Common myeloid progenitor, CD34-positive (primary cell): ENCODE results near the gene UPK3A.

ENCODE experiments used
- CTCF ChIA-PET: fragments of 350-600 bp; sonication (Branson Sonifier 250); formaldehyde crosslinking; loops from one replicate; lab custom pipeline; 2021; ENCODE audit warnings: antibody characterized with exemption; lab: Charles Lee
- POLR2A ChIA-PET: fragments of 350-600 bp; sonication (Branson Sonifier 250); formaldehyde crosslinking; loops from one replicate; lab custom pipeline; 2021; ENCODE audit warnings: antibody characterized with exemption; lab: Charles Lee
- DNase-seq, 3 donors: peaks; one replicate each; pipeline versions ENCODE4 v3.0.0 to v3.0.0-alpha.2; 2013
- H3K27ac ChIP-seq, 2 experiments: 1 replicate in 1 of 2; 2 replicates in 1 of 2; pipeline ENCODE4 v1.7.0; 2013; ENCODE audit warnings: inconsistent platforms in 2 of 2, low read length in 2 of 2, mild to moderate bottlenecking in 2 of 2, low read depth in 1 of 2, moderate library complexity in 1 of 2; ENCODE audit not compliant: severe bottlenecking in 2 of 2, insufficient read depth in 1 of 2, poor library complexity in 1 of 2
- H3K27me3 ChIP-seq, 5 experiments: replicated peaks in 2 of 5; 1 replicate in 3 of 5; 2 replicates in 2 of 5; pipeline versions ENCODE4 v1.6.1 to v1.7.0; 2013; ENCODE audit warnings: low read length in 4 of 5, mild to moderate bottlenecking in 2 of 5, moderate library complexity in 2 of 5, inconsistent platforms in 1 of 5; ENCODE audit not compliant: insufficient read depth in 5 of 5, control insufficient read depth in 4 of 5
- H3K36me3 ChIP-seq, 4 experiments: 1 replicate in 2 of 4; 2 replicates in 2 of 4; pipeline versions ENCODE4 v1.6.1 to v1.7.0; 2013; ENCODE audit warnings: low read length in 3 of 4, control low read depth in 1 of 4, mild to moderate bottlenecking in 1 of 4; ENCODE audit not compliant: control insufficient read depth in 4 of 4, insufficient read depth in 4 of 4
- H3K4me1 ChIP-seq, 4 experiments: 1 replicate in 3 of 4; 2 replicates in 1 of 4; pipeline versions ENCODE4 v1.6.1 to v1.7.1; 2013; ENCODE audit warnings: low read length in 3 of 4, mild to moderate bottlenecking in 3 of 4, control low read depth in 1 of 4, inconsistent platforms in 1 of 4, moderate library complexity in 1 of 4; ENCODE audit not compliant: control insufficient read depth in 4 of 4, insufficient read depth in 4 of 4; ENCODE audit errors: control extremely low read depth in 1 of 4
- H3K4me3 ChIP-seq, 7 experiments: 1 replicate in 4 of 7; 2 replicates in 3 of 7; pipeline versions ENCODE4 v1.5.1 to v1.7.0; 2013; ENCODE audit warnings: mild to moderate bottlenecking in 7 of 7, low read length in 6 of 7, moderate library complexity in 6 of 7, inconsistent platforms in 2 of 7, low read depth in 2 of 7, control low read depth in 1 of 7; ENCODE audit not compliant: insufficient read depth in 4 of 7, control insufficient read depth in 1 of 7; ENCODE audit errors: extremely low read depth in 1 of 7
- H3K9me3 ChIP-seq, 5 experiments: 1 replicate in 4 of 5; 2 replicates in 1 of 5; pipeline versions ENCODE4 v1.6.1 to v1.7.1; 2013; ENCODE audit warnings: low read length in 4 of 5, mild to moderate bottlenecking in 2 of 5, inconsistent platforms in 1 of 5, low read depth in 1 of 5, moderate library complexity in 1 of 5; ENCODE audit not compliant: control insufficient read depth in 4 of 5, insufficient read depth in 2 of 5; ENCODE audit errors: control extremely low read depth in 1 of 5
- WGBS: methylation state at CpG from one replicate; pipeline ENCODE4 v1.1.5; 2013; ENCODE audit not compliant: insufficient coverage; 5-methylcytosine and 5-hydroxymethylcytosine counted together

The UPK3A gene

DNA sequence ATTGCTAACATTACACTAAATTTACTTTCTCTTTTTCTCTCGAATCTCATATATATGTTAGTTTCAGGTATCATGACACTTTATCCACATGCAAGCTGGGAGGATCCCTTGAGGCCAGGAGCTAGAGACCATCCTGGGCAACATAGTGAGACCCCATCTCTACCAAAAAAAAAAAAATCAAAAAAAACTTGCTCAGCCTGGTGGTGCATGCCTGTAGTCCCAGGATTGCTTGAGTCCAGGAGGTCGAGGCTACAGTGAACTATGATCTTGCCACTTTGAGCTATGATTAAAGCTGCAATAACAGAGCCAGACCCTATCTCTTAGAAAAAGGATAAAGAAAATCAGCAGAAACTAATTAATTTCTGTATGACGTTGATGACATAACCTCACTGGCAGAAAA lies 3.7 kb upstream of the UPK3A start:
- POLR2A ChIA-PET: no interaction called here
- CTCF ChIA-PET: interaction anchor here (1.8 kb wide), 1 partner anchor 9 kb away, joined by 5 read pairs; no protein-coding TSS in a partner anchor
- peaks cover 0 to 21% (median 10%) of the 10 kb centered on the region in 5 experiments for H3K27me3 ChIP-seq
- no peaks in the 10 kb centered on the region for H3K9me3 ChIP-seq
- WGBS: 100% methylated on average over 2 of the region's 3 CpGs
- peaks cover 0 to 19% (median 16%) of the 10 kb centered on the region in 4 experiments for H3K4me1 ChIP-seq
- H3K4me3 ChIP-seq: no peak overlapping the region
- DNase-seq: no peak
- H3K27ac ChIP-seq: no peak overlapping the region
- H3K36me3 ChIP-seq: no peaks in the 10 kb centered on the region

DNA sequence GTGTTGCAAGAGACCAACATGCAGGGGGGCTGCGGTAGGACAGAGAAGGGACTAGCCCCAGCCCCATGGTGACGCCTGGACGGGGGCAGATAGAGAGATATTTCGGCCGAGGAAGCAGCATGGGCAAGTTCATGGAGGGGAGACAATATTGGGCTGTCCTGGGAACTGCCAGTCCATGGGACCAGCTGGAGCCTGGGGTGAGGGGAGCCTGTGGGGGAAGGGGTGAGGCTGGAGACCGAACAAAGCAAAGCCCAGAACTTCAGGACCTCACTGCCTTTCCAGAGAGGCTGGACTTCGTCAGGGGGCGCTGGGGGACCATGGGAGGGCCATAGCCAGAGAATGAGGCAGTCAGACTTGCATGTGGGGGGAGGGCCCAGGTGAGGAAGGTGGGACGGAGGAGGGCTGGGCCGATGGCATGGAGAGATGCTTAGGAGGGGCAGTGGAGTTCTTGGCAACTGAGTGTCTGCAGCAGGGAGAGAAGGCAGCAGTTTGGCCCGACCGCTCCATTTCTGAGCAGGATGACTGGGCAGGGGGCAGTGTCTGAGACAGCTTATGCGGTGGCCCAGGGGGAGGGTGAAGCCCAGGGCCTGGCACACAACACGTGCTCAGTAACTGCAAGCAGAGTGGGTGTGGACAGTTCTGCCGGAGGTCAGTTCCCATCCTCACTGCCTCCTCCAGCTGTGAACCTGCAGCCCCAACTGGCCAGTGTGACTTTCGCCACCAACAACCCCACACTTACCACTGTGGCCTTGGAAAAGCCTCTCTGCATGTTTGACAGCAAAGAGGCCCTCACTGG lies 712 bp downstream of the UPK3A start:
- POLR2A ChIA-PET: no interaction called here
- no peak for DNase-seq
- CTCF ChIA-PET: interaction anchor here (1.5 to 1.9 kb wide), 2 partner anchors 15 to 21 kb away, joined by 5 read pairs; no protein-coding TSS in a partner anchor
- peaks cover 0 to 13% (median 10%) of the 10 kb centered on the region in 4 experiments for H3K4me1 ChIP-seq
- peak overlapping the region in 1 of 7 experiments; percentile 57 for H3K4me3 ChIP-seq
- H3K36me3 ChIP-seq: no peaks in the 10 kb centered on the region
- no peaks in the 10 kb centered on the region for H3K9me3 ChIP-seq
- H3K27ac ChIP-seq: no peak overlapping the region
- peaks cover 0 to 21% (median 13%) of the 10 kb centered on the region in 5 experiments for H3K27me3 ChIP-seq
- 75% methylated on average over 14 of the region's 16 CpGs for WGBS

DNA sequence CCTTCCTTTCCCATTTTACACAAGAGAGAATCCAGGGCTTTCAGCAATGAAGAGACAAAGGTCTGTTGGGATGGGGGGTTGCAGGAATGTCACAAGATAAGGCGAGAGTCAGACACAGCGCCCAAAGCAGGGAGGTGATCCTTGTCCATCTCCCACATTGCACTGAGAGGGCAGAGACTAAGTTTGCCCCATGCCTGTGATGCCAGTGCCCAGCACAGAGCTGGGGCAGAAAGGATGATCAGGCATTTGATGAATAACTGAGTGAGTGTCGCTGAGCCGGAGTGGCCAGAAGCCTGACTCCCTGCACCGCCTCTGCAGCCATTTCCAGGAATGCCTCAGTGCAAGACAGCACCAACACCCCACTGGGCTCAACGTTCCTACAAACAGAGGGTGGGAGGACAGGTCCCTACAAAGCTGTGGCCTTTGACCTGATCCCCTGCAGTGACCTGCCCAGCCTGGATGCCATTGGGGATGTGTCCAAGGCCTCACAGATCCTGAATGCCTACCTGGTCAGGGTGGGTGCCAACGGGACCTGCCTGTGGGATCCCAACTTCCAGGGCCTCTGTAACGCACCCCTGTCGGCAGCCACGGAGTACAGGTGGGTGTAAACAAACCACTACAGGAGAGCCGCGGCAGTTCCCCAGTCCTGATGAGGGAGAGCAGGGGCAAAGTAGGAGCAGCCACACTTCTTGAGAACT lies 2.3 kb downstream of the UPK3A start:
- Histone ChIP-seq H3K27me3 (peaks cover 0 to 21% (median 13%) of the 10 kb centered on the region in 5 experiments), H3K27ac (no peak overlapping the region), H3K9me3 (no peaks in the 10 kb centered on the region), H3K4me3 (no peak overlapping the region), H3K36me3 (no peaks in the 10 kb centered on the region), H3K4me1 (peaks cover 0 to 13% (median 10%) of the 10 kb centered on the region in 4 experiments)
- ChIA-PET CTCF (interaction anchor here (0.6 to 1.0 kb wide), 2 partner anchors 21 to 151 kb away, joined by 3 to 4 read pairs; no protein-coding TSS in a partner anchor), POLR2A (no interaction called here)
- WGBS: 98% methylated on average over 12 of the region's 12 CpGs
- DNase-seq: no peak

DNA sequence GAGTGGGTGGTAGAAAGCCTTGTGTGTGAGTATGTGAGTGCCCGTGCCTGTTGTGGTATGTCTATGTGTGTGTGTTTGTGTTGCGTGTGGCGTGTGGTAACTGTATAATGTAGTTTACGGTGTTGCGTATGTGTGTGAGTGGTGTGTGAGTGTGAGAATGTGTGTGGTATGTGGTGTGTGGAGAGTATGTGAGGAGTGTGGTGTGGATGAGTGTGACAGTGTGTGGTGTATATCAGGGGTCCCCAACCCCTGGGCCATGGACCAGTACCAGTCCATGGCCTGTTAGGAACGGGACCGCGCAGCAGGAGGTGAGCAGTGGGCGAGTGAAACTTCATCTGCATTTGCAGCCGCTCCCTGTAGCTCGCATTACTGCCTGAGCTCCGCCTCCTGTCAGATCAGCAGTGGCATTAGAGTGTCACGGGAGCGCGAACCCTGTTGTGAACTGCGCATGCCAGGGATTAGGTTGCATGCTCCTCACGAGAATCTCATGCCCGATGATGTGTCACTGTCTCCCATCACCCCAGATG lies 5.7 kb downstream of the UPK3A start:
- DNase-seq: no peak
- CTCF ChIA-PET: no interaction called here
- POLR2A ChIA-PET: no interaction called here

DNA sequence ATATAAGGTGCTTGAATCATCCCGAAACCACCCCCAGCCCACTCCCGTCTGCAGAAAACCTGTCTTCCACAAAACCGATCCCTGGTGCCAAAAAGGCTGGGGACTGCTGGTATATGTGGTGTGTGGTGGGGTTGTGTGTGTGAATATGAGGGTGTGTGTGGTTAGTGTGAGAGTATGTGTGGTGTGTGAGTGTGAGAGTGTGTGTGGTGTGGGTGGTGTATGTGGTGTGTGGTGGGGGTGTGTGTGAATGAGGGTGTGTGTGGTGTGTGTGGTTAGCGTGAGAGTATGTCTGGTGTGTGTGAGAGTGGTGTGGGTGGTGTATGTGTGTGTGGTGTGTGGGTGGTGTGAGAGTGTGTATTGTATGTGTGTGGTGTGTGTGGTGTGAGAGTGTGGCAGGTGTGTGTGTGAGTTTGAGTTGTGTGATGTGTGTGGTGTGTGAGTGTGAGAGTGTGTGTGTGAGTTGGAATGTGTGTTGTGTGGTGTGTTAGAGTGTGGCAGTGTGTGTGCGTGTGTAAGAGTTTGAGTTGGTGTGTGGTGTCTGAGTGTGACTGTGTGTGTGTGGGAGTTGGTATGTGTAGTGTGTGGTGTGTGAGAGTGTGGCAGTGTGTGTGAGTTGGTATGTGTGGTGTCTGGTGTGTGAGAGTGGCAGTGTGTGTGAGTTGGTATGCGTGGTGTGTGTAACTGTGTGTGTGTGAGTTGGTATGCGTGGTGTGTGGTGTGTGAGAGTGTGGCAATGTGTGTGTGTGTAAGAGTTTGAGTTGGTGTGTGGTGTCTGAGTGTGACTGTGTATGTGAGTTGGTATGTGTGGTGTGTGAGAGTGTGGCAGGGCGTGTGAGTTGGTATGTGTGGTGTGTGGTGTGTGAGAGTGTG lies 6.5 kb downstream of the UPK3A start:
- H3K27ac ChIP-seq: no peak overlapping the region
- WGBS: 96% methylated on average over 7 of the region's 8 CpGs
- H3K36me3 ChIP-seq: no peaks in the 10 kb centered on the region
- no peak for DNase-seq
- CTCF ChIA-PET: no interaction called here
- H3K27me3 ChIP-seq: peaks cover 0 to 3% (median 0%) of the 10 kb centered on the region in 5 experiments
- H3K4me3 ChIP-seq: no peak overlapping the region
- no peaks in the 10 kb centered on the region for H3K9me3 ChIP-seq
- peaks cover 0 to 15% (median 7%) of the 10 kb centered on the region in 4 experiments for H3K4me1 ChIP-seq
- POLR2A ChIA-PET: no interaction called here

More for the DNA sequence above, 5.7 kb downstream of the UPK3A start:
- Histone ChIP-seq H3K4me1 (peaks cover 0 to 15% (median 7%) of the 10 kb centered on the region in 4 experiments), H3K36me3 (no peaks in the 10 kb centered on the region), H3K9me3 (no peaks in the 10 kb centered on the region), H3K27ac (no peak overlapping the region), H3K4me3 (no peak overlapping the region), H3K27me3 (peaks cover 0 to 9% (median 0%) of the 10 kb centered on the region in 5 experiments)
- 90% methylated on average over 17 of the region's 18 CpGs for WGBS

DNA sequence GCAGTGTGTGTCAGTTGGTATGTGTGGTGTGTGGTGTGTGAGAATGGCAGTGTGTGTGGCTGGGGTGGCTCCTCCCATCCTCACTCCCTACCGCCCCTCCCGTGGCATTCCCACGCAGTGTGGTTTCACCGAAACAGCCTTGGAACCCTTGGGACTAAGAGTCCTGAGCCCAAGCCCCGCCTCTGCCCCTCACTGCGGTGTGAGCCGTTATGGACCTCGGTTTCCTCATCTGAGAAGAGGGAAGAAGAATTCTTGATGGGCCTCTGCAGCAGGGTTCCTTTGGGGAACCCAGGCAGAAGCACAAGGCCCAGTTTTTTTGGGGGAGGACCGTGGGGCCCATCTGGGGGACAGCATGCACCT lies 7.2 kb downstream of the UPK3A start:
- Histone ChIP-seq H3K27ac (no peak overlapping the region), H3K4me3 (no peak overlapping the region), H3K4me1 (peaks cover 0 to 21% (median 9%) of the 10 kb centered on the region in 4 experiments), H3K36me3 (no peaks in the 10 kb centered on the region), H3K27me3 (peaks cover 0 to 1% (median 0%) of the 10 kb centered on the region in 5 experiments), H3K9me3 (no peaks in the 10 kb centered on the region)
- WGBS: 98% methylated on average over 5 of the region's 9 CpGs
- POLR2A ChIA-PET: no interaction called here
- CTCF ChIA-PET: interaction anchor here (0.6 kb wide), 1 partner anchor 126 kb away, joined by 3 read pairs; no protein-coding TSS in a partner anchor
- no peak for DNase-seq
